SIG-M5 (cell line): ENCODE data around the gene PKN2.
"Not testable (repeated sequence)": the region's sequence is repeated elsewhere in the genome, so short reads cannot be mapped to it uniquely, and the experiment has no call there.

Experiments used
- DNase-seq: peaks from one replicate; lab custom pipeline; 2025; lab: John Stamatoyannopoulos, UW

Gene PKN2

GRCh38 chr1:88880717-88881116 is 196.6 kb downstream of the PKN2 start:
- not testable (repeated sequence) for DNase-seq

- no peak for DNase-seq
Observed at GRCh38 chr1:88883156-88883555, 199.1 kb downstream of the PKN2 start.
